ENCODE measurements around the gene ZHX3. TPM values are rescaled to one million over a fixed set of nuclear protein-coding genes. Genes with fewer than 3 reads are reported as not detected.

ZHX3 gene
- total and polyA plus RNA-seq, 10 donors, result 1.6 to 26.7 (median 12.3) TPM

DNA sequence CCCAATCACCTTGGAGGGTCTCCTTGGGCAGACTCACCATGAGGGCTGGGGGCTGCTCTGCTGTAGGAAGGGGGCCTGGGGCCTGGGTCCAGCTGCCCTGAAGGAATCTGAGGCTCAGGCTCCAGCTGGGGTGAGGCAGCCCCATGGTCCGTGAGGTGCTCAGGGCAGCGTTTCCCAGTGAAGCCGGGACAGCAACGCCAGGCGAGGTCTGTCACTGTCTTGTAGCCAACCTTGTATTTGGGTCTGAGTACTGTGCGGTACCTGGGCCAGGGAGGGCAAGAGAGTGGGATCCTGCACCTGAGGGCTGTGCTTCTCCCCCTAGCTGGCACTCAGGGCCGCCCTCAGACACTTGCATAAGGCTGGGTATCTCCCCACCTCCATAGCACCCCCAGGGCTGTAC lies 46.1 kb upstream of the ZHX3 start:
- H3K27ac ChIP-seq, result no peak overlapping the region
- H3K27me3 ChIP-seq (replicated peaks in 1 of 7), result peaks cover 0 to 52% (median 36%) of the 10 kb centered on the region in 7 donors
- DNase-seq, result no peak
- TF ChIP-seq POLR2A (IDR thresholded peaks at IDR 0.05), result no peak
- no peak for TF ChIP-seq POLR2AphosphoS5 (IDR thresholded peaks at IDR 0.05)
- TF ChIP-seq CTCF (IDR thresholded peaks at IDR 0.05 in 8 of 11, conservative IDR thresholded peaks at IDR 0.05 in 3 of 11), result no peak
- 84 to 100% (median 92%) methylated on average over 2 to 7 of the region's 7 CpGs for WGBS, 5 donors
- peaks cover 0 to 17% (median 9%) of the 10 kb centered on the region in 6 donors for H3K4me1 ChIP-seq
- H3K36me3 ChIP-seq, result peaks cover 0 to 1% (median 0%) of the 10 kb centered on the region in 6 donors
- intact Hi-C loops (cut with DNase I; ENCODE audit: low total_unique reads), result no loop called here
- H3K9me3 ChIP-seq, result no peaks in the 10 kb centered on the region
- no peak overlapping the region for H3K4me3 ChIP-seq

DNA sequence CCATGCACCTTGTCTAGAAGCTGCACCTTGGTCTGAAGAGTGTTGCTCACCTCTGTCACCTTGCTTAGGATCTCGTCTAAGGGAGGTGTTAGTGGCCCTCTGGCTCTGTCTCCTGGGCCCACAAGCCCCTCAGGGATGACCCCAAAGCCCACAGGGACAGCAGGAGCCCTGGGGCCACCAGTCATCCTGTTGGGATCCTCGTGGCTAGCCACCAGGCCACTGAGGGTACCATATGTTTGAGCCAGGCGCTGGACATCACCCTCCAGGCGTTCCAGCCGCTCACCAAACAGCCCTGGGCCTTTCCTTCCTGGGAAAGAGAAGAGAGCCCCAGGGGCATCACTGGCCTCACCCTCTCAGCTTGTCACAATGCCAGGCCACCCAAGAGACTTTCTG lies 45.2 kb upstream of the ZHX3 start:
- TF ChIP-seq POLR2A (IDR thresholded peaks at IDR 0.05) (no peak), CTCF (IDR thresholded peaks at IDR 0.05 in 8 of 11, conservative IDR thresholded peaks at IDR 0.05 in 3 of 11) (no peak), POLR2AphosphoS5 (IDR thresholded peaks at IDR 0.05) (no peak)
- no peak overlapping the region for H3K27ac ChIP-seq
- WGBS, 5 donors, result 71 to 88% (median 81%) methylated on average over 5 of the region's 5 CpGs
- intact Hi-C loops (cut with DNase I; ENCODE audit: low total_unique reads), result no loop called here
- H3K4me1 ChIP-seq, result peaks cover 0 to 17% (median 9%) of the 10 kb centered on the region in 6 donors
- peaks cover 0 to 44% (median 29%) of the 10 kb centered on the region in 7 donors for H3K27me3 ChIP-seq (replicated peaks in 1 of 7)
- no peak for DNase-seq
- no peaks in the 10 kb centered on the region for H3K9me3 ChIP-seq
- H3K4me3 ChIP-seq, result no peak overlapping the region
- H3K36me3 ChIP-seq, result peaks cover 0 to 10% (median 0%) of the 10 kb centered on the region in 6 donors

DNA sequence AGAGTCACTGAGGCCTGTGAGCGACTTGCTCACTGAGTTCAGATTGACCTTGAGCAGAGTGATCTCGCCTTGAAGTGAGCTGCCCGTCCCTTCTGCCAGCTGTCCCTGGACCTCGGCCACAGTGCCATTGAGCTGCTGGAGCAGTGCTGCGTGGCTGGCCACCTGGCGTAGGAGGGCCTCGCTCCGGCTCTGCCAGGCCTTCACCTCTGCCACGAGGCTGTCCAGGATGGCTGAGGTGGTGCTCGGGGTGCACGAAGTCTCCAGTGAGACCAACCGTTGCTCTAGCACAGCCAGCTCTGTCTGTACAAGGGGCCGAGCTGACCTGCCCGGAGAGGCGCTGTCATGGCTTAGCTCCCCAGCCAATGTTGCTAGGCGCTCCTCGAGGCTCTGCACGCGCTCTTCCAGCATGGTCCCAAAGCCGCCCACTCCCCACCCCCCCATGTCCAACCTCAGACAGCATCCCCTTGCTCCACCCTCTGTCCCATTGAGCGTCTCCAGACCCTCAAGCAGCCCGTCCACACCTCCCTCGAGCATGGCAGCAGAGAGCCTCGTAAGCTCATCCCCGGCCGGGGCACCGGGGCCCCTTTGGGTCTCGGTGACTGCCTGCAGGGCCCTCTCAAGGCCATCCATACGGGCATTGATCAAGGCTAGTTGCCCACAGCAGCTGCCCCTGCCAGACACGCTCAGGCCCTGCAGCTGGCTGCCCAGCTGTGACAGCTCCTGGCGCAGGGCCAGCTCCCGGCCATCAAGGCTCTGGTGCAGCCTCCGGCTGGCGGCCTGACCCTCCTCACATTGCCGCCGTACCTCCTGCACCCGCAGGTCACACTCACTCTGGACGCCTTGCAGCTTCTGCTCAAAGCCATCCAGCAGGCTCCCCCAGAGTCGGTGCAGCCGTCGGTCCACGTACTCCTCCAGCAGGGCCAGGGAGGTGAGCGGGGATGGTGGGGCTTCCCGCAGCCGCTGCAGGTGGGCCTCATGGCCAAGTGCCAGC lies 44.5 kb upstream of the ZHX3 start:
- peaks cover 0 to 14% (median 7%) of the 10 kb centered on the region in 6 donors for H3K4me1 ChIP-seq
- peaks cover 0 to 37% (median 22%) of the 10 kb centered on the region in 7 donors for H3K27me3 ChIP-seq (replicated peaks in 1 of 7)
- WGBS, 5 donors, result 79 to 85% (median 81%) methylated on average over 36 to 45 of the region's 45 CpGs
- no peak overlapping the region for H3K4me3 ChIP-seq
- peaks cover 0 to 11% (median 0%) of the 10 kb centered on the region in 6 donors for H3K36me3 ChIP-seq
- TF ChIP-seq CTCF (IDR thresholded peaks at IDR 0.05 in 8 of 11, conservative IDR thresholded peaks at IDR 0.05 in 3 of 11) (no peak), POLR2AphosphoS5 (IDR thresholded peaks at IDR 0.05) (peak in 1 of 3 donors; percentile 29)
- no peaks in the 10 kb centered on the region for H3K9me3 ChIP-seq
- intact Hi-C loops (cut with DNase I; ENCODE audit: low total_unique reads), result no loop called here
- H3K27ac ChIP-seq, result no peak overlapping the region
- peak; percentile 64 for DNase-seq

Measured in spleen (tissue), 11 donors.